OCI-LY1 (cell line): ENCODE results near the gene PRSS21.

Experiments used
- H2AFZ ChIP-seq: fragments of 200-600 bp; sonication (generic), shearing (Covaris generic); 2 replicates; pipeline ENCODE4 v1.6.0; 2014; ENCODE audit warnings: antibody characterized with exemption, mild to moderate bottlenecking, low read length
- H3F3A ChIP-seq: fragments of 200-600 bp; sonication (generic), shearing (Covaris generic); 2 replicates; pipeline ENCODE4 v1.6.0; 2014; ENCODE audit warnings: mild to moderate bottlenecking, antibody characterized with exemption, low read length, moderate library complexity; ENCODE audit not compliant: insufficient read depth
- H3K27ac ChIP-seq: fragments of 200-600 bp; sonication (generic); 2 replicates; pipeline ENCODE4 v1.5.1; 2014; ENCODE audit warnings: low read length, mixed run types, mild to moderate bottlenecking, low read depth; ENCODE audit not compliant: poor library complexity, severe bottlenecking
- H3K27me3 ChIP-seq: fragments of 200-600 bp; sonication (generic); 2 replicates; pipeline ENCODE4 v1.6.0; 2014; ENCODE audit warnings: antibody characterized with exemption, mild to moderate bottlenecking, low read length, moderate library complexity; ENCODE audit not compliant: insufficient read depth
- H3K36me3 ChIP-seq: fragments of 200-600 bp; sonication (generic); 2 replicates; pipeline ENCODE4 v1.6.1; 2014; ENCODE audit warnings: mild to moderate bottlenecking, antibody characterized with exemption, low read length, moderate library complexity, mixed read lengths; ENCODE audit not compliant: insufficient read depth
- H3K4me1 ChIP-seq: fragments of 200-600 bp; sonication (generic); 2 replicates; pipeline ENCODE4 v1.5.1; 2014; ENCODE audit warnings: mild to moderate bottlenecking, low read length, moderate library complexity; ENCODE audit not compliant: insufficient read depth, severe bottlenecking
- H3K4me2 ChIP-seq: fragments of 200-600 bp; sonication (generic), shearing (Covaris generic); 2 replicates; pipeline ENCODE4 v1.6.1; 2014; ENCODE audit warnings: low read length
- H3K4me3 ChIP-seq: fragments of 200-600 bp; sonication (generic); 2 replicates; pipeline ENCODE4 v1.5.1; 2014; ENCODE audit warnings: low read length, low read depth, mild to moderate bottlenecking, mixed read lengths; ENCODE audit not compliant: poor library complexity, severe bottlenecking
- H3K79me2 ChIP-seq: fragments of 200-600 bp; shearing (Covaris generic); 2 replicates; pipeline ENCODE4 v1.6.1; 2016; ENCODE audit warnings: mixed run types, low read length, mixed read lengths; ENCODE audit not compliant: insufficient read depth
- H3K9ac ChIP-seq: fragments of 200-600 bp; sonication (generic), shearing (Covaris generic); 2 replicates; pipeline ENCODE4 v1.6.1; 2014; ENCODE audit warnings: mild to moderate bottlenecking, low read length, mixed read lengths
- H3K9me2 ChIP-seq: fragments of 200-600 bp; sonication (generic), shearing (Covaris generic); 2 replicates; pipeline ENCODE4 v1.6.1; 2014; ENCODE audit warnings: low read depth, mild to moderate bottlenecking, low read length, mixed read lengths
- H3K9me3 ChIP-seq: fragments of 200-600 bp; shearing (Covaris generic); 2 replicates; pipeline ENCODE4 v1.6.1; 2014; ENCODE audit warnings: low read length, mixed read lengths
- H4K20me1 ChIP-seq: fragments of 200-600 bp; sonication (generic), shearing (Covaris generic); 2 replicates; pipeline ENCODE4 v1.6.0; 2016; ENCODE audit warnings: mild to moderate bottlenecking, low read length; ENCODE audit not compliant: insufficient read depth
- CTCF ChIP-seq: fragments of 200-600 bp; sonication (generic), shearing (Covaris generic); IDR thresholded peaks from 2 replicates; pipeline ENCODE4 v1.5.1; 2017; ENCODE audit warnings: mild to moderate bottlenecking, antibody characterized with exemption, low read length, moderate library complexity, mixed read lengths
- EZH2 ChIP-seq: fragments of 200-600 bp; sonication (generic), shearing (Covaris generic); IDR thresholded peaks from 2 replicates; pipeline ENCODE4 v1.8.0; 2017; ENCODE audit warnings: borderline replicate concordance, mixed run types, mild to moderate bottlenecking, antibody characterized with exemption, low read length, moderate library complexity, mixed read lengths

PRSS21 gene

GRCh38 chr16:2787961-2788360, 29.1 kb upstream of the PRSS21 start:
- no peak overlapping the region for H3K4me3 ChIP-seq
- no peak overlapping the region for H2AFZ ChIP-seq
- H3K27me3 ChIP-seq = no peaks in the 10 kb centered on the region; the same call in 1 of the 2 replicates
- H3F3A ChIP-seq = no peaks in the 10 kb centered on the region
- TF ChIP-seq EZH2 (no peak), CTCF (no peak)
- H3K27ac ChIP-seq = no peak overlapping the region
- H3K4me2 ChIP-seq = no peak overlapping the region
- H3K9me2 ChIP-seq = no peaks in the 10 kb centered on the region
- H4K20me1 ChIP-seq = no peaks in the 10 kb centered on the region
- no peaks in the 10 kb centered on the region for H3K9me3 ChIP-seq
- H3K79me2 ChIP-seq = no peaks in the 10 kb centered on the region
- H3K36me3 ChIP-seq = no peaks in the 10 kb centered on the region
- H3K4me1 ChIP-seq = no peaks in the 10 kb centered on the region
- H3K9ac ChIP-seq = no peak overlapping the region

DNA sequence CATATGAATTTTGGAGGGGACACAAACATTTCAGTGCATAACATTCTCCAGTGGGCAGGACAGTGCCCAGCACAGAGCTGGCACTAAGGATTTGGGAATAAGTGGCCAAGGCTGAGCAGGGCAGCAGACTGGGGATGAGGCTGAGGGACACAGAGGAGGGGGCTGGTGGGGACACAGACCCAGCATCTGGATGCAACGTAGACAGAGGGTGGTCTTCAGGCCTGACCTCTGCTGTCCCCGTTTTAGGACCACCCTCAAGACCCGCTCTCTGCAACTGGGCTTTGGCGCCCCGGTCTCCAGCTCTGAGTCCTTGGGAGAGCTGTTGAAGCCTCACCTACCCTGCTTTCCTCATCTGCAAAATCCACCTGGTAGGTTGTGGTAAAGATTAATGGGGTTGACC, 26.4 kb upstream of the PRSS21 start:
- no peaks in the 10 kb centered on the region for H3K36me3 ChIP-seq
- H3F3A ChIP-seq = no peaks in the 10 kb centered on the region
- H3K27me3 ChIP-seq = no peaks in the 10 kb centered on the region; the same call in 1 of the 2 replicates
- no peaks in the 10 kb centered on the region for H3K9me2 ChIP-seq
- H3K27ac ChIP-seq = no peak overlapping the region
- H3K9ac ChIP-seq = no peak overlapping the region
- no peaks in the 10 kb centered on the region for H3K79me2 ChIP-seq
- H3K4me1 ChIP-seq = no peaks in the 10 kb centered on the region
- H3K4me2 ChIP-seq = no peak overlapping the region
- no peak overlapping the region for H2AFZ ChIP-seq
- H4K20me1 ChIP-seq = no peaks in the 10 kb centered on the region
- no peaks in the 10 kb centered on the region for H3K9me3 ChIP-seq
- no peak overlapping the region for H3K4me3 ChIP-seq
- TF ChIP-seq EZH2 = no peak
- TF ChIP-seq CTCF = no peak

- H3K79me2 ChIP-seq = no peaks in the 10 kb centered on the region
- H3K9ac ChIP-seq = no peak overlapping the region
- H4K20me1 ChIP-seq = no peaks in the 10 kb centered on the region
- no peaks in the 10 kb centered on the region for H3F3A ChIP-seq
- no peak overlapping the region for H3K4me2 ChIP-seq
- no peak overlapping the region for H3K27ac ChIP-seq
- H3K9me3 ChIP-seq = no peaks in the 10 kb centered on the region
- H3K4me3 ChIP-seq = no peak overlapping the region
- no peak overlapping the region for H2AFZ ChIP-seq
- TF ChIP-seq CTCF (no peak), EZH2 (no peak)
- no peaks in the 10 kb centered on the region for H3K4me1 ChIP-seq
- 0 out of 2 replicates have a peak, but pooled peaks cover 3% of the 10 kb centered on the region for H3K27me3 ChIP-seq
- H3K9me2 ChIP-seq = no peaks in the 10 kb centered on the region
- no peaks in the 10 kb centered on the region for H3K36me3 ChIP-seq
Measured at GRCh38 chr16:2791174-2791573, 25.9 kb upstream of the PRSS21 start.
